Stimulated activated naive CD8-positive, alpha-beta T cell treated with anti-CD3 and anti-CD28 coated beads, Interleukin-15, amount 100 ng/mL, for 72 hours (primary cell): ENCODE measurements around the gene NWD2.
"Not testable (repeated sequence)": the region's sequence is repeated elsewhere in the genome, so short reads cannot be mapped to it uniquely, and the experiment has no call there.

ENCODE experiments used
- ATAC-seq: fragments of 150-1000 bp; cut with Tn5 transposase; 2 replicates; pipeline ENCODE4 v1.10.0; 2021; ENCODE audit warnings: mild to moderate bottlenecking, moderate library complexity
- DNase-seq, 2 donors: peaks; one replicate each; pipeline ENCODE4 v3.0.0; 2021 to 2022
- H3K27ac Mint-ChIP-seq, 2 donors: one replicate each; pipeline ENCODE4 v1.8.0; 2022; ENCODE audit warnings: mild to moderate bottlenecking in 2 of 2, mixed read lengths in 2 of 2, moderate library complexity in 2 of 2
- H3K27me3 Mint-ChIP-seq: one replicate; pipeline ENCODE4 v1.8.0; 2022; ENCODE audit warnings: mixed read lengths
- H3K4me1 Mint-ChIP-seq: one replicate; pipeline ENCODE4 v1.8.0; 2022; ENCODE audit warnings: mild to moderate bottlenecking, mixed read lengths
- H3K4me3 Mint-ChIP-seq, 2 donors: one replicate each; pipeline ENCODE4 v1.8.0; 2022; ENCODE audit warnings: mild to moderate bottlenecking in 2 of 2, mixed read lengths in 2 of 2, moderate library complexity in 1 of 2
- H3K9me3 Mint-ChIP-seq, 2 donors: one replicate each; pipeline ENCODE4 v1.8.0; 2022; ENCODE audit warnings: mixed read lengths in 2 of 2

NWD2 gene

DNA sequence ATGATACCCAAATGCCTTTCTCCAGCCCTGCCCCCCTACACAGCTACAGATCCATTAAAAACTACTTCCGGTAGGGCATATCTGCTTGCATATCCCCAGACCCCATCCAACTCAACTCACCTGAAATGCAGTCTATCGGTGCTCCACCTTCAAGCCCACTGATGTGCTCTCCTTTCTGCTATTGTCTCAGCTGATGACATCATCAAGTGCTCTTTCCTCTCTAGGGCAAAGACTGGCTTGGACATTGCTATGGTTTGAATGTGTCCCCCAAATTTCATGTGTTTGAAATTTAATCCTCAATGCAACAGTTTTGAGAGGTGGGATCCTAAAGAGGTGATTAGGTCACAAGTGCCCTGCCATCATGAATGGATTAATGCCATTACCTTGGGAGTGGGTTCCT, 229.3 kb downstream of the NWD2 start:
- no peak for ATAC-seq

DNA sequence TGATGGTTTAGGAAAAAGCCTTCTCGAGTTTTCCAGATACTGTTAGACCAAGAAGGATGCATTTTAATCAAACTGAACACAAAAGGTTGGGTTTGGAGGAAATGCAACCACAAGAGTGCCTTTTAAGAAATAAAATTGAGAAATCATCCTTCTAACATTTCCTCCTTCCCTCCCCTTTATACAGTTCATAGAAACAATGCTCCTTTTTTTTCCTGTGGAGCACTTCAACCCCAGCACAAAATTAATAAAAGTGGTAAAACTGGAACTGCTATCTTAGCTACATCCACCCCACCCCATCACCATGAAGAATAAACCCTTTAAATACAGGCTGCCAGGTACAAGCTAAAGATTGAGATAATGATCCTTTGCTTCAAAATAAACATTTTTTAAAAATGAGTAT, 230.5 kb downstream of the NWD2 start:
- no peaks in the 10 kb centered on the region for H3K9me3 Mint-ChIP-seq
- H3K27me3 Mint-ChIP-seq = peaks cover 60% of the 10 kb centered on the region
- no peak for DNase-seq
- no peaks in the 10 kb centered on the region for H3K4me1 Mint-ChIP-seq
- no peak overlapping the region for H3K27ac Mint-ChIP-seq
- ATAC-seq = no peak
- H3K4me3 Mint-ChIP-seq = no peak overlapping the region

More for the DNA sequence above, 229.3 kb downstream of the NWD2 start:
- no peak for DNase-seq
- H3K27me3 Mint-ChIP-seq = peaks cover 47% of the 10 kb centered on the region
- no peaks in the 10 kb centered on the region for H3K9me3 Mint-ChIP-seq
- no peak overlapping the region for H3K4me3 Mint-ChIP-seq
- H3K27ac Mint-ChIP-seq = no peak overlapping the region
- no peaks in the 10 kb centered on the region for H3K4me1 Mint-ChIP-seq

DNA sequence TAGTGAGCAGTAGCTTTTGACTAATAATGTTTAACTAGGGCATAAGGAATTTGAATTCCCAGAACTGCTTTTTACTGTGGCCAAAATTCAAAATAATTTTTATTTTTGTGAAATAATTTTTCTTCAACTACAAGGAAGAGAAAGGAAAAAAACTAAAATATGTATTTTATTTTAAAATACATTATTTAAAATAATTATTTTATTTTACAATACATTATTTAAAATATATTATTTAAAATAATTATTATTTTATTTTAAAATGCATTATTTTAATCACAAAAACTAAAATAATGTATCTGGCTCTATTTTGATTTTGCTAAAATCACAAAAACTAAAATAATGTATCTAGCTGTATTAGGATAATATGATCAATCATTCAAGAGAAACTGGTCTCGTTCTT, 231.2 kb downstream of the NWD2 start:
- H3K27ac Mint-ChIP-seq = no peak overlapping the region
- H3K9me3 Mint-ChIP-seq = no peaks in the 10 kb centered on the region
- DNase-seq (no peak), ATAC-seq (no peak)
- H3K4me3 Mint-ChIP-seq = no peak overlapping the region
- no peaks in the 10 kb centered on the region for H3K4me1 Mint-ChIP-seq
- H3K27me3 Mint-ChIP-seq = peaks cover 67% of the 10 kb centered on the region

DNA sequence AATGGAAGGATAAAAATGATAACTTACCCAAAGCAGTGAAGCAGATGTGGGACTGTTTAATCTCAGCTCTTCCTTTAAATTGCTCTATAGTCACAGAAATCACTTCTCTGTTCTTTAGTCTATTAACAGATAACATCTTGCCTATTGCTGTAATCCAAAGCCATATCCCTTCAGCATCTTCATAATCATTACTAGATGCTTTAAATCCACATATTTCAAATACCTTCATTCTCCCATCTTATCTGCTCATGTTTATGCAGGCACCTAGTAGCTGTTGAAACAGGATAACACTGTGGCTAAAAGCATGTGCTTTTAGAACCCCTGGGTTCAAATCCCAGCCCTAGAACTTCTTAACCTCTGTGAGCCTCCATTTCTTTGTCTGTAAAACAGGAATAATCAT, 231.7 kb downstream of the NWD2 start:
- H3K27me3 Mint-ChIP-seq = peaks cover 67% of the 10 kb centered on the region
- peaks cover under 1% of the 10 kb centered on the region for H3K4me1 Mint-ChIP-seq
- no peak overlapping the region for H3K27ac Mint-ChIP-seq
- ATAC-seq (no peak), DNase-seq (no peak)
- peaks cover 0 to under 1% of the 10 kb centered on the region in 2 donors for H3K9me3 Mint-ChIP-seq
- no peak overlapping the region for H3K4me3 Mint-ChIP-seq

DNA sequence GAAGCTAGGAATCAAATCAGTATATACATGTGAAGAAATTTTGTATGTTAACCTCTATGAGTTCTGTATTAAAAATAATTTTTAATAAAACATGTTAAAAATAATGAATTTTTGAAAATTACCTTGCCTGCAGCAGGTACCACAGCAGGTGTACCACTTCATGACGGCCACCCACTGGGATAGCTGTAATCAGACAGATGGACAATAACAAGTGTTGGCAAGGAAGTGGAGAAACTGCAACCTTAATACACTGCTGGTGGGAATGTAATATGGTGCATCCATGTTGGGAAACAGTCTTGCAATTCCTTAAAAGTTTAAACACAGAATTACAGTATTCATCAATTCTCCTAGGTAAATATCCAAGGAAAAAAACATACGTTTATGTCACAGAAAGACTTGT, 232.1 kb downstream of the NWD2 start:
- ATAC-seq (no peak), DNase-seq (no peak)
- Mint-ChIP-seq H3K4me3 (no peak overlapping the region), H3K4me1 (peaks cover 4% of the 10 kb centered on the region), H3K9me3 (peaks cover 3 to 5% of the 10 kb centered on the region in 2 donors), H3K27me3 (peaks cover 67% of the 10 kb centered on the region), H3K27ac (no peak overlapping the region)

DNA sequence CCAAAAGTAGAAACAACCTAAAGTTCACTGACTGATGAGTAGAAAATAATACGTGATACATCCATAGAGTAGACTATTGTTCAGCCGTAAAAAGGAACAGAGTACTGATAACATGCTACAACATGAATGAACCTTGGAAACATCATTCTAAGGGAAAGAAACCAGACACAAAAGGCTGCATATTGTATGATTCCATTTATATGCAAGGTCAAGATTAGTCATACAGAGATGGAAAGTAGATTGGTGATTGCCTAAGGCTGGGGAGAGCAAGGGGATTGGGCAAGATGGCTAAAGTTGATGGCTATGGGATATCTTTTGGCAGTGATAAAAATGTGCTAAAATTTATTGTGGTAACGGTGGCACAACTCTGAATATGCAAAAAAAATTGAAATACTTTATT, 232.6 kb downstream of the NWD2 start:
- no peak for DNase-seq
- H3K4me1 Mint-ChIP-seq = peaks cover 7% of the 10 kb centered on the region
- peaks cover 7 to 9% of the 10 kb centered on the region in 2 donors for H3K9me3 Mint-ChIP-seq
- H3K27me3 Mint-ChIP-seq = peaks cover 64% of the 10 kb centered on the region
- ATAC-seq = no peak
- no peak overlapping the region for H3K4me3 Mint-ChIP-seq
- H3K27ac Mint-ChIP-seq = no peak overlapping the region

DNA sequence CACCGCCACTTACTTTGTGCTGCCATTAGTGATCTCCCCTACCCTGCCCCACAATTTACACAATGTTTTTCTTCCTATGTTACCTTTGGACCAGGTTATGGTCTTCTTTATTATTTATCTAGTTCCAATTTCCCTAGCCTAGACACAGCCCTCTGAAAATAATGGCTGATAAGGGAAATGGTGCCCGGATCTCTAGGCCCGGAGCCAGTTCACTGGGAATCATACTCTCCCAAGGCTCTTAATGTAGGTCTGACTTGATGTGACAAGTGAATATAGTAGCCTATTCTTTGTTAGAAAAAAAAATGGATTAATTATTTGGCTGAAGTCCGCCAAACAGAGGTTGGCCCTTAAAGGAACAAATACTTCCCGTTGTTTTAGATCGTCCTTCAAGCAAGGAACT, 233.6 kb downstream of the NWD2 start:
- no peak overlapping the region for H3K4me3 Mint-ChIP-seq
- H3K4me1 Mint-ChIP-seq = peaks cover 7% of the 10 kb centered on the region
- peaks cover 8 to 19% of the 10 kb centered on the region in 2 donors for H3K9me3 Mint-ChIP-seq
- no peak overlapping the region for H3K27ac Mint-ChIP-seq
- no peak for DNase-seq
- no peak for ATAC-seq
- H3K27me3 Mint-ChIP-seq = peaks cover 55% of the 10 kb centered on the region

DNA sequence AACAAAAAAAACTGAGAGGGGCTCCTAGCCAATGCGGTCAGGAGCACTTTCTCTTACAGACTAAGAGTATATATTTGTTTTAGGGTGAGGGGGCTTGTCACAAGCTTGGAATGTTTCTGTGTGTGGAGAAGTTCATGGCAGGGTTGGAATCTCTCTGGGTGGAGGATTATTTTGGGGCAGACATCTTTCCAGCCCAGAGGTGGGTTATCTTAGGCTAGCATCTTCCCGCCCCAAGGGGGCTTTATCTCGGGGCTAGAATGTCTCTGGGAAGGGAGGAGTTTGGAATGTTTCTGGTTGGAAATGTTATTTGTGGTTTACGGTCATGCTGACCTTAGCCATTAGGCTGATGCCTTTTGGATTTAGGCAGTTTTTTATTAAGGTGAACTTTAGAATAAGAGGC, 236.0 kb downstream of the NWD2 start:
- Mint-ChIP-seq H3K4me1 (peaks cover 7% of the 10 kb centered on the region), H3K4me3 (no peak overlapping the region), H3K27me3 (peaks cover 42% of the 10 kb centered on the region), H3K9me3 (peaks cover 8 to 19% of the 10 kb centered on the region in 2 donors), H3K27ac (no peak overlapping the region)
- ATAC-seq = no peak
- no peak for DNase-seq

DNA sequence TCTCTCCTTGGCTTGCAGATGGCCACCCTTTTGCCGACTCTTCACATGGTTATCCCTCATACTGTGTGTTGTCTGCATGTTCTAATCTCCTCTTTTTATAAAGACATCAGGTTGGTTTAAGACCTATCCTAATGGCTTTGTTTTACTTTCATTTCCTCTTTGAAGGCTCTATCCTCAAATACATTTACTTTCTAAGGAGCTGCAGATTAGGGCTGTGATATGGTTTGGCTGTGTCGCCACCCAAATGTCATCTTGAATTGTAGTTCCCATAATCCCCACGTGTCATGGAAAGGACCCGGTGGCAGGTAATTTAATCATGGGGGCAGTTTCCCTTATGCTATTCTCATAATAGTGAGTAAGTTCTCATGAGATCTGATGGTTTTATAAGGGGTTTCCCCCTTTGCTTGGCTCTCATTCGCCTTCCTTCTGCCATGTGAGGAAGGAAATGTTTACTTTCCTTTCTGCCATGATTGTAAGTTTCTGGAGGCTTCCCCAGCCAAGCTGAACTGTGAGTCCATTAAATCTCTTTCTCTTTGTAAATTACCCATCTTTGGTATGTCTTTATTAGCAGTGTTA, 237.1 kb downstream of the NWD2 start:
- no peak for ATAC-seq
- peaks cover 35% of the 10 kb centered on the region for H3K27me3 Mint-ChIP-seq
- H3K9me3 Mint-ChIP-seq = peaks cover 8 to 19% of the 10 kb centered on the region in 2 donors
- no peak overlapping the region for H3K4me3 Mint-ChIP-seq
- no peak for DNase-seq
- peaks cover 7% of the 10 kb centered on the region for H3K4me1 Mint-ChIP-seq
- no peak overlapping the region for H3K27ac Mint-ChIP-seq

DNA sequence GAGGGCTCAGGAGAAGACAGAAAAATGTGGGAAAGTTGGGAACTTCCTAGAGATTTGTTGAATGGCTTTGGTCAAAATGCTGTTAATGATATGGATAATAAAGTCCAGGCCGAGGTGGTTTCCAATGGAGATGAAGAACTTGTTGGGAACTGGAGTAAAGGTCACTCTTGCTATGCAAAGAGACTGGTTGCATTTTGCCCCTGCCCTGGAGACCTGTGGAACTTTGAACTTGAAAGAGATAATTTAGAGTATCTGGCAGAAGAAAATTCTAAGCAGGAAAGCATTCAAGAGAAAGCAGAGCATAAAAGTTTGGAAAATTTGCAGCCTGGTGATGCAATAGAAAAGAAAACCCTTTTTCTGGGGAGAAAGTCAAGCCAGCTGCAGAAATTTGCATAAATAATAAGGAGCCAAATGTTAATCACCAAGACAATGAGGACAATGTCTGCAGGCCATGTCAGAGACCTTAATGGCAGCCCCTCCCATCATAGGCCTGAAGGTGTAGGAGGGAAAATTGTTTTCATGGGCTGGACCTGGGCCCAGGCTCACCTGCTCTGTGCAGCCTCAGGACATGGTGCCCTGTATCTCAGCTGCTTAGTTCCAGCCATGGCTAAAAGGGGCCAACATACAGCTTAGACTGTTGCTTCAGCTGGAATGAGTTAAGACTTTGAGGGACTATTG, 237.8 kb downstream of the NWD2 start:
- H3K27me3 Mint-ChIP-seq = peaks cover 29% of the 10 kb centered on the region
- H3K27ac Mint-ChIP-seq = no peak overlapping the region

DNA sequence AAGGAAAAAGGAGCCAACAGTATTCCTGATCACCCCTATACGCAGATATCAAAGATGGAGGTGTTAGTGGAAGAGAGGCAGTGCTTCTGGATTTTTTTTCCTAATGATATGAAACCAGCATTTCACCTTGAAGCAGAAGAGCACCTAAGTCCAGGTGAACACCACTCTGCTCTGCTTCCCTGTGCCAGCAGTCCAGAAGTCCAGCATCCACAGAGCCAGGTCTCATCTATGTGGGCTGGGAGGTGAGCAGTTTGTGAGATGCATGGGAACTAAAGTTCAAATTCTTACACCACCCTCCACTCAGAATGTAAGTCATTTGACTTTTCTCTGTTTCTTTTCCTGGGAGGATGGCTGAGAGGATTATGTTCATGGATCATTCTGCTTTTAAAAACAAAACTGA, 239.1 kb downstream of the NWD2 start:
- H3K4me1 Mint-ChIP-seq = peaks cover 7% of the 10 kb centered on the region
- peaks cover 8 to 19% of the 10 kb centered on the region in 2 donors for H3K9me3 Mint-ChIP-seq
- no peak overlapping the region for H3K27ac Mint-ChIP-seq
- no peak for ATAC-seq
- H3K4me3 Mint-ChIP-seq = no peak overlapping the region
- peaks cover 20% of the 10 kb centered on the region for H3K27me3 Mint-ChIP-seq
- DNase-seq = no peak

More for the DNA sequence above, 237.8 kb downstream of the NWD2 start:
- ATAC-seq = no peak
- DNase-seq = no peak
- Mint-ChIP-seq H3K9me3 (peaks cover 8 to 19% of the 10 kb centered on the region in 2 donors), H3K4me3 (no peak overlapping the region), H3K4me1 (peaks cover 7% of the 10 kb centered on the region)

DNA sequence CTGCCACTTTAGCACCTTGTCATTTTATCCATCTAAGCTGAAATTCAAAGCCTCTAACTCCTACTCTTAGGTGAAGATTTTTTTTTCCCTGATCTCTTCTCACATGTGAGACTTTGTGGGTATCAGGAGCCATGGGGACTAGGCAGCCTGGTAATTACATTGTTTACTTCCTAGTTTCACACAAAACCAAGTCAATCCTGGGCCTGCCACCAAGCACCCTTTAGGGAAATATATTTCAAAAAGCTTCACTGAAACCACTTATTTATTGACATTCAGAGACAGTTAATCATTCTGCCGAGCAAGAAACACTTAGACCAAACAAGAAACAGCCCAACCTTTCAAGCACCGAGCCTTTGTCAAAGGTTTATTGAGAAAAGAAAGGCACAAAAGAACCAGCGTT, 241.6 kb downstream of the NWD2 start:
- no peak overlapping the region for H3K27ac Mint-ChIP-seq
- no peak overlapping the region for H3K4me3 Mint-ChIP-seq
- DNase-seq = no peak
- no peaks in the 10 kb centered on the region for H3K27me3 Mint-ChIP-seq
- H3K9me3 Mint-ChIP-seq = peaks cover 8 to 19% of the 10 kb centered on the region in 2 donors
- H3K4me1 Mint-ChIP-seq = peaks cover 7% of the 10 kb centered on the region
- ATAC-seq = no peak

DNA sequence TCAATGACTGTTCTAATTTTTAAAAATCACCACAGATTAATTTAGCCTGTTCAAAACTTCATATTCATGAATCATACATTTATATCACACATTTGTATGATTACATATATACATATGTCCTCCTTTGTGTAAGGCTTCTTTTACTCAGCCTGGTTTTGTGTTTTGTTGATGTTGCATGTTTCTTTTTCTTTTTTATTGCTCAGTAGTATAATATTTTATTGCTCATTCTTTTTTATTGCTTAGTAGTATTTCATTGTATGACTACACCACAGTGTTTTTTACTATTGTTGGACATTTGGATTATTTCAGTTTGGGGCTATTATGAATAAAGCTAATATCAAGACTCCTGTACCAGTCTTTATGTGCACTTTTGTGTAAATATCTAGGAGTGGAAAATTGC, 243.1 kb downstream of the NWD2 start:
- H3K27ac Mint-ChIP-seq = no peak overlapping the region
- DNase-seq (no peak), ATAC-seq (no peak)
- peaks cover 0 to 4% of the 10 kb centered on the region in 2 donors for H3K9me3 Mint-ChIP-seq
- no peaks in the 10 kb centered on the region for H3K4me1 Mint-ChIP-seq
- no peaks in the 10 kb centered on the region for H3K27me3 Mint-ChIP-seq
- no peak overlapping the region for H3K4me3 Mint-ChIP-seq

DNA sequence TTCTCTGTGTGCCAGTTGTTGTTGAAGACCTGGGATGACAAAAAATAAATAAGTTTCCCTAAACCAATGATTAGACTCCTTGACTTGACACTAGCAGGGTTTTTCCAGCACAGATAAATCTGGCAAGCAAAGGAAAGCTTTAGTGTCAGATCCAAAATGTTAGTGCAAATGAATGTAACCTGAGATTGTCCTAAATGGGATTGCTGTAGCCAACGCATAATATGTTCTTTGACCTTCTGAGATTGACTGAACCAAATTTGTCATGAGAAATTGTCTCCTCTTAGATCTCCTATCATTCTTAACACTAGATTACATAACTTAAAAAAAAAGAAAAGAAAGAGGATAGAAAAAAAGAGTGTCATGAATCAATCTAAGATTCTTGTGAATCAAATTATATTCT, 245.2 kb downstream of the NWD2 start:
- no peak for DNase-seq
- no peaks in the 10 kb centered on the region for H3K4me1 Mint-ChIP-seq
- H3K27ac Mint-ChIP-seq = no peak overlapping the region
- no peak overlapping the region for H3K4me3 Mint-ChIP-seq
- H3K9me3 Mint-ChIP-seq = no peaks in the 10 kb centered on the region
- ATAC-seq = no peak
- no peaks in the 10 kb centered on the region for H3K27me3 Mint-ChIP-seq

DNA sequence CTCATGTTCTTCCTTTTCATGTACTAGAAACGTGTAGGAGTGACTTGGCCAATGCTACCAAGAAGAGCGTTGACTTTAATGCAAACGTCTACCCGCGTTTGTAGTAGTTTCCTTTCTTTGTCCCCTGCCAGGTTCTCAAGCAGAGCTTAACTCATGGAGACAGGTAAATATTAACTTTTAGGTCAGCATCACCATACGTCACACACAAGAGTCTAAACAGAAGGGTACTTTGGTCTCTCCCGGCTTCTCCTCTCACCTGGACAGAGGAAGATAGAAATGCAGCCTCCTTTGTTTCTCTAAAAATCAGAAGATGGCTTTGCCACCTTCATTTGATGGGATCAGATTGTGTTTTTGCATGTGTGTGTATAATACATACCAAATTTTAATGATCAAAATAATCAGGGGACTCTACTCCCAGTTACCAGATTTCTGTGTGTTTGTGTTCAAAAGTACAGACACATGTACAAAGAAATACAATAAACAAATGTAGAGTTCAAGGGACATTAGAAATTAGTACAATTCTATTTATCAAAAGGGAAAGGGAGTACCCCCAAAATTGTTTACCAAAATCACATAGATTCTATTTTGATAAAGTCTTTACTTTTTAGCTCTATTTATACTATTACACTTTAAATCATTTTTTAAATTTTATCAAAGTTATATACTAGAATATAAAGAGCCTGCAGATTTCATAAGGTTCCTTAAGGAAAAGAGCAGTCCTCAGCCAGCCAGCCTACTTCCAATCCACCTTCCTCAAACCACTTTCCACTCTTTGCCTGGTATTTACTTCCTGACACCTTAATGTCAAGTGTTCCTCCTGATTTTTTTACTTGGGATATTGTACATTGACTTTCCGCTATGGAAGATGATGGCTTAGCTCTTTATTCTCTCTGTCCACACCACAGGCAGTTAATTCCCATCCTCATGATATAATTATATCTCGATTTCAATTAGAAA, 246.1 kb downstream of the NWD2 start:
- no peak overlapping the region for H3K4me3 Mint-ChIP-seq

DNA sequence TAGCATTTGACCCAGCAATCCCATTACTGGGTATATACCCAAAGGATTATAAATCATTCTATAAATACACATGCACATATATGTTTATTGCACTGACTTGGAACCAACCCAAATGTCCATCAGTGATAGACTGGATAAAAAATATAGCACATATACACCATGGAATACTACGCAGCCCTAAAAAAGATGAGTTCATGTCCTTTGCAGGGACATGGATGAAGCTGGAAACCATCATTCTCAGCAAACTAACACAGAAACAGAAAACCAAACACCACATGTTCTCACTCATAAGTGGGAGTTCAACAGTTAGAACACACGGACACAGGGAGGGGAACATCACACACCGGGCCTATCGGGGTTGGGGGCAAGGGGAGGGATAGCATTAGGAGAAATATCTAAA, 250.8 kb downstream of the NWD2 start:
- H3K9me3 Mint-ChIP-seq = peaks cover 9 to 41% of the 10 kb centered on the region in 2 donors
- not testable (repeated sequence) for H3K4me1 Mint-ChIP-seq, H3K27ac Mint-ChIP-seq, ATAC-seq, H3K27me3 Mint-ChIP-seq, H3K4me3 Mint-ChIP-seq, DNase-seq

More for the DNA sequence above, 246.1 kb downstream of the NWD2 start:
- Mint-ChIP-seq H3K27ac (no peak overlapping the region), H3K27me3 (no peaks in the 10 kb centered on the region), H3K9me3 (peaks cover 0 to under 1% of the 10 kb centered on the region in 2 donors), H3K4me1 (no peaks in the 10 kb centered on the region)
- DNase-seq (no peak), ATAC-seq (no peak)
